SK-N-SH treated with all-trans-retinoic acid at 6 μM for 48 hours (cell line): Measurements from ENCODE around the gene MPZL2.

Source experiments
- ATAC-seq: fragments of 200-7000 bp; cut with Tn5 transposase; 3 replicates; pipeline ENCODE4 v1.9.1; 2020; ENCODE audit warnings: mild to moderate bottlenecking, moderate library complexity
- CREB5 ChIP-seq: fragments of 250-450 bp; sonication (Bioruptor Pico); IDR thresholded peaks from 2 replicates; pipeline ENCODE4 v1.5.1; 2020; ENCODE audit warnings: low read depth, mild to moderate bottlenecking, moderate library complexity
- ESRRG ChIP-seq: fragments of 250-450 bp; sonication (Bioruptor Pico); IDR thresholded peaks from 2 replicates; pipeline ENCODE4 v1.6.1; 2021; ENCODE audit warnings: mild to moderate bottlenecking
- GLIS3 ChIP-seq: fragments of 250-450 bp; sonication (Bioruptor Pico); IDR thresholded peaks from 2 replicates; pipeline ENCODE4 v1.5.0; 2020; ENCODE audit warnings: mild to moderate bottlenecking, moderate library complexity
- ISL1 ChIP-seq: fragments of 250-450 bp; sonication (Bioruptor Pico); IDR thresholded peaks from 2 replicates; pipeline ENCODE4 v2.1.2; 2022; ENCODE audit warnings: mild to moderate bottlenecking, moderate library complexity
- PATZ1 ChIP-seq: fragments of 250-450 bp; sonication (Bioruptor Pico); IDR thresholded peaks from 2 replicates; pipeline ENCODE4 v1.8.0; 2020; ENCODE audit warnings: mild to moderate bottlenecking, moderate library complexity, borderline replicate concordance
- SNAI2 ChIP-seq: fragments of 250-450 bp; sonication (Bioruptor Pico); IDR thresholded peaks from 2 replicates; pipeline ENCODE4 v1.5.0; 2020; ENCODE audit warnings: mild to moderate bottlenecking, moderate library complexity
- TCF4 ChIP-seq: fragments of 250-450 bp; sonication (Bioruptor Pico); IDR thresholded peaks from 2 replicates; pipeline ENCODE4 v1.8.0; 2021; ENCODE audit warnings: mild to moderate bottlenecking, moderate library complexity, borderline replicate concordance
- TOX ChIP-seq: fragments of 250-450 bp; sonication (Bioruptor Pico); IDR thresholded peaks from 2 replicates; pipeline ENCODE4 v1.8.0; 2021; ENCODE audit warnings: mild to moderate bottlenecking, moderate library complexity, borderline replicate concordance
- ZC3H10 ChIP-seq: fragments of 250-450 bp; sonication (Bioruptor Pico); IDR thresholded peaks from 2 replicates; pipeline ENCODE4 v1.5.1; 2021; ENCODE audit warnings: mild to moderate bottlenecking, moderate library complexity
- ZFP3 ChIP-seq: fragments of 250-450 bp; sonication (Bioruptor Pico); IDR thresholded peaks from 2 replicates; pipeline ENCODE4 v1.5.0; 2020; ENCODE audit warnings: mild to moderate bottlenecking, moderate library complexity
- ZFP30 ChIP-seq: fragments of 450-650 bp; formaldehyde crosslinking; IDR thresholded peaks from 2 replicates; pipeline ENCODE4 v1.5.0; 2022; ENCODE audit warnings: mild to moderate bottlenecking, moderate library complexity
- ZNF70 ChIP-seq: fragments of 450-650 bp; formaldehyde crosslinking; IDR thresholded peaks from 2 replicates; pipeline ENCODE4 v1.5.0; 2020; ENCODE audit warnings: mild to moderate bottlenecking, moderate library complexity
- TF ChIP-seq, protein P1 (sequence below): fragments of 250-450 bp; sonication (Bioruptor Pico); IDR thresholded peaks from 2 replicates; pipeline ENCODE4 v1.5.1; 2021; ENCODE audit warnings: mild to moderate bottlenecking, moderate library complexity
- TF ChIP-seq, protein P2 (sequence below): fragments of 250-450 bp; sonication (Bioruptor Pico); IDR thresholded peaks from 2 replicates; pipeline ENCODE4 v1.5.0; 2020; ENCODE audit warnings: mild to moderate bottlenecking, moderate library complexity
- TF ChIP-seq, protein P3 (sequence below): fragments of 250-450 bp; sonication (Bioruptor Pico); IDR thresholded peaks from 2 replicates; pipeline ENCODE4 v1.8.0; 2021; ENCODE audit warnings: low read depth, mild to moderate bottlenecking, moderate library complexity, borderline replicate concordance

The MPZL2 gene

GRCh38 chr11:118283756-118284350, 19.8 kb upstream of the MPZL2 start (continued):
- TF ChIP-seq, protein P1, sequence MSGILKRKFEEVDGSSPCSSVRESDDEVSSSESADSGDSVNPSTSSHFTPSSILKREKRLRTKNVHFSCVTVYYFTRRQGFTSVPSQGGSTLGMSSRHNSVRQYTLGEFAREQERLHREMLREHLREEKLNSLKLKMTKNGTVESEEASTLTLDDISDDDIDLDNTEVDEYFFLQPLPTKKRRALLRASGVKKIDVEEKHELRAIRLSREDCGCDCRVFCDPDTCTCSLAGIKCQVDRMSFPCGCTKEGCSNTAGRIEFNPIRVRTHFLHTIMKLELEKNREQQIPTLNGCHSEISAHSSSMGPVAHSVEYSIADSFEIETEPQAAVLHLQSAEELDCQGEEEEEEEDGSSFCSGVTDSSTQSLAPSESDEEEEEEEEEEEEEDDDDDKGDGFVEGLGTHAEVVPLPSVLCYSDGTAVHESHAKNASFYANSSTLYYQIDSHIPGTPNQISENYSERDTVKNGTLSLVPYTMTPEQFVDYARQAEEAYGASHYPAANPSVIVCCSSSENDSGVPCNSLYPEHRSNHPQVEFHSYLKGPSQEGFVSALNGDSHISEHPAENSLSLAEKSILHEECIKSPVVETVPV (CRISPR knock-in tag) = no peak
- no peak for TF ChIP-seq ESRRG
- no peak for TF ChIP-seq ISL1 (CRISPR knock-in tag)
- TF ChIP-seq SNAI2 = no peak
- no peak for TF ChIP-seq TCF4 (CRISPR knock-in tag)
- no peak for TF ChIP-seq ZFP30 (CRISPR knock-in tag)

GRCh38 chr11:118283037-118283636, 19.0 kb upstream of the MPZL2 start:
- ATAC-seq = no peak
- TF ChIP-seq ZFP3 (CRISPR knock-in tag) (no peak), ZNF70 (CRISPR knock-in tag) (no peak), ZC3H10 (CRISPR knock-in tag) (no peak), TCF4 (CRISPR knock-in tag) (no peak), GLIS3 (CRISPR knock-in tag) (no peak), ESRRG (no peak), TOX (no peak)
- TF ChIP-seq, protein P2, sequence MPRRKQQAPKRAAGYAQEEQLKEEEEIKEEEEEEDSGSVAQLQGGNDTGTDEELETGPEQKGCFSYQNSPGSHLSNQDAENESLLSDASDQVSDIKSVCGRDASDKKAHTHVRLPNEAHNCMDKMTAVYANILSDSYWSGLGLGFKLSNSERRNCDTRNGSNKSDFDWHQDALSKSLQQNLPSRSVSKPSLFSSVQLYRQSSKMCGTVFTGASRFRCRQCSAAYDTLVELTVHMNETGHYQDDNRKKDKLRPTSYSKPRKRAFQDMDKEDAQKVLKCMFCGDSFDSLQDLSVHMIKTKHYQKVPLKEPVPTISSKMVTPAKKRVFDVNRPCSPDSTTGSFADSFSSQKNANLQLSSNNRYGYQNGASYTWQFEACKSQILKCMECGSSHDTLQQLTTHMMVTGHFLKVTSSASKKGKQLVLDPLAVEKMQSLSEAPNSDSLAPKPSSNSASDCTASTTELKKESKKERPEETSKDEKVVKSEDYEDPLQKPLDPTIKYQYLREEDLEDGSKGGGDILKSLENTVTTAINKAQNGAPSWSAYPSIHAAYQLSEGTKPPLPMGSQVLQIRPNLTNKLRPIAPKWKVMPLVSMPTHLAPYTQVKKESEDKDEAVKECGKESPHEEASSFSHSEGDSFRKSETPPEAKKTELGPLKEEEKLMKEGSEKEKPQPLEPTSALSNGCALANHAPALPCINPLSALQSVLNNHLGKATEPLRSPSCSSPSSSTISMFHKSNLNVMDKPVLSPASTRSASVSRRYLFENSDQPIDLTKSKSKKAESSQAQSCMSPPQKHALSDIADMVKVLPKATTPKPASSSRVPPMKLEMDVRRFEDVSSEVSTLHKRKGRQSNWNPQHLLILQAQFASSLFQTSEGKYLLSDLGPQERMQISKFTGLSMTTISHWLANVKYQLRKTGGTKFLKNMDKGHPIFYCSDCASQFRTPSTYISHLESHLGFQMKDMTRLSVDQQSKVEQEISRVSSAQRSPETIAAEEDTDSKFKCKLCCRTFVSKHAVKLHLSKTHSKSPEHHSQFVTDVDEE (CRISPR knock-in tag) = no peak
- TF ChIP-seq, protein P1 (CRISPR knock-in tag) = no peak
- TF ChIP-seq, protein P3, sequence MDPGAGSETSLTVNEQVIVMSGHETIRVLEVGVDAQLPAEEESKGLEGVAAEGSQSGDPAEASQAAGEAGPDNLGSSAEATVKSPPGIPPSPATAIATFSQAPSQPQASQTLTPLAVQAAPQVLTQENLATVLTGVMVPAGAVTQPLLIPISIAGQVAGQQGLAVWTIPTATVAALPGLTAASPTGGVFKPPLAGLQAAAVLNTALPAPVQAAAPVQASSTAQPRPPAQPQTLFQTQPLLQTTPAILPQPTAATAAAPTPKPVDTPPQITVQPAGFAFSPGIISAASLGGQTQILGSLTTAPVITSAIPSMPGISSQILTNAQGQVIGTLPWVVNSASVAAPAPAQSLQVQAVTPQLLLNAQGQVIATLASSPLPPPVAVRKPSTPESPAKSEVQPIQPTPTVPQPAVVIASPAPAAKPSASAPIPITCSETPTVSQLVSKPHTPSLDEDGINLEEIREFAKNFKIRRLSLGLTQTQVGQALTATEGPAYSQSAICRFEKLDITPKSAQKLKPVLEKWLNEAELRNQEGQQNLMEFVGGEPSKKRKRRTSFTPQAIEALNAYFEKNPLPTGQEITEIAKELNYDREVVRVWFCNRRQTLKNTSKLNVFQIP (CRISPR knock-in tag) = no peak
- TF ChIP-seq, all 23 proteins: peak for 0

GRCh38 chr11:118282606-118283005, 18.5 kb upstream of the MPZL2 start:
- TF ChIP-seq PATZ1 (CRISPR knock-in tag) (no peak), ZFP3 (CRISPR knock-in tag) (no peak), CREB5 (CRISPR knock-in tag) (no peak), ZNF70 (CRISPR knock-in tag) (no peak), SNAI2 (no peak)
- TF ChIP-seq, protein P2 (CRISPR knock-in tag) = no peak
- no peak for ATAC-seq
